ENCODE data around the gene DIP2C. TPM values are rescaled to one million over a fixed set of nuclear protein-coding genes. Genes with fewer than 3 reads are reported as not detected.

DIP2C gene
- total RNA-seq, 6 experiments from 2014 or later = 23.2 to 28.9 (median 26.3) TPM

DNA sequence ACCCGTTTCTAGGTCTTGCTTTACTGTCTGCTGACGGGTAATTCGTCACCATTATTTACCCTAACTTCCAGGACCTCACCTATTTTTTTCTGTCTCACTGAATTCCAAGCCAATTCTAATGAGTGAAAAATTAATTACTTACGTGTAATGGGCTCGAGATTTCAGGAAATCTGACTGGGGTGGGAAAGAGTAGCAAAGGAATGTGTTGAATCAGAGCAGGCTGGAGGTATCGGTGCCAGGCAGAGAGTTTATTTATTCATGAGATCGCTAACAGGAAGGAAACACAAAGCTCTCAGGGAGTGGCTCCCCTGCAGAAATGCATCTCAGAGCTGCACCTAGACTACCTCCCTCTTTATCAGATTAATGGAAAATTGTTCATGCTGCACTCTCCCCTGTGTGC, 4.0 kb upstream of the DIP2C start:
- Mint-ChIP-seq H3K4me1 (ENCODE audit: low read depth) (peaks cover 27% of the 10 kb centered on the region), H3K36me3 (ENCODE audit: low read depth) (no peaks in the 10 kb centered on the region), H3K4me3 (peak overlapping the region; percentile 44; the same call in 1 of the 2 replicates), H3K9me3 (no peaks in the 10 kb centered on the region; the same call in 1 of the 2 replicates), H3K27ac (no peak overlapping the region), H3K27me3 (ENCODE audit: insufficient read depth) (peaks cover 9% of the 10 kb centered on the region)
- no peak for DNase-seq
- TF ChIP-seq, protein P1, sequence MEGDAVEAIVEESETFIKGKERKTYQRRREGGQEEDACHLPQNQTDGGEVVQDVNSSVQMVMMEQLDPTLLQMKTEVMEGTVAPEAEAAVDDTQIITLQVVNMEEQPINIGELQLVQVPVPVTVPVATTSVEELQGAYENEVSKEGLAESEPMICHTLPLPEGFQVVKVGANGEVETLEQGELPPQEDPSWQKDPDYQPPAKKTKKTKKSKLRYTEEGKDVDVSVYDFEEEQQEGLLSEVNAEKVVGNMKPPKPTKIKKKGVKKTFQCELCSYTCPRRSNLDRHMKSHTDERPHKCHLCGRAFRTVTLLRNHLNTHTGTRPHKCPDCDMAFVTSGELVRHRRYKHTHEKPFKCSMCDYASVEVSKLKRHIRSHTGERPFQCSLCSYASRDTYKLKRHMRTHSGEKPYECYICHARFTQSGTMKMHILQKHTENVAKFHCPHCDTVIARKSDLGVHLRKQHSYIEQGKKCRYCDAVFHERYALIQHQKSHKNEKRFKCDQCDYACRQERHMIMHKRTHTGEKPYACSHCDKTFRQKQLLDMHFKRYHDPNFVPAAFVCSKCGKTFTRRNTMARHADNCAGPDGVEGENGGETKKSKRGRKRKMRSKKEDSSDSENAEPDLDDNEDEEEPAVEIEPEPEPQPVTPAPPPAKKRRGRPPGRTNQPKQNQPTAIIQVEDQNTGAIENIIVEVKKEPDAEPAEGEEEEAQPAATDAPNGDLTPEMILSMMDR (IDR thresholded peaks at IDR 0.05) = no peak

DNA sequence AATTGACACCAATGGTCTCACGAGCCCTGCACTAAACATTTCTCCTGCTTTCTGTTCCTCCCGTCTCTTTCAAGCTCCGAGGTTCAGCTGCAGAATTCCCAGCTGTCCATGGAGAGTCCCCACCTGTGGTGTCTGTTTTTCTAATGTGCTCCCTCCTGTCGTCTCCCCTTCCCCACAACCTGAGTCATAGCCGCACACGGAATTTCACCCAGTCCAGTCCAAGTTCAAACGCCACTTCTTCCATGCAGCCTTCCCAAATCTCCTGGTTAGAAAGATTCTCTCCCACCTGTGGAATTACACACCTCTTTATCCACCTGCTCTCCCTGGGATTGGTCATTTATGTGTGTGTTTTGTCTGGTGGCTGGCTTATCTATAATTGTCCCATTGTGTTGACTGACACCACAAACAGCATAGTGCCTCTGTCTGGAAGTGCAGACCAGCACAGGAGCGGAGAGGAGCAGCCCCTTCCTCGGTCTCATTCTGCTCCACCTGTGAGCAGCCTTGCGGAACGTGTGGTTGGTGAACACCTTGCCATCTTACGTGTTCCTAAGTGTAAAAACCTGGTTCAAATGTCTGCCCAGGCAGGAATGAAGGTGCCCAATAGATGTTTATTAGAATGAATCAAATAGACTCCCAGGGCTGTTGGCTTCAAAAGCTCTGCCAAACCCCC, 3.3 kb upstream of the DIP2C start:
- DNase-seq = no peak
- TF ChIP-seq, protein P1 (IDR thresholded peaks at IDR 0.05) = no peak
- no peak overlapping the region for H3K4me3 Mint-ChIP-seq
- H3K4me1 Mint-ChIP-seq (ENCODE audit: low read depth) = peaks cover 34% of the 10 kb centered on the region
- no peaks in the 10 kb centered on the region for H3K9me3 Mint-ChIP-seq
- H3K36me3 Mint-ChIP-seq (ENCODE audit: low read depth) = no peaks in the 10 kb centered on the region
- no peak overlapping the region for H3K27ac Mint-ChIP-seq
- peaks cover 6% of the 10 kb centered on the region for H3K27me3 Mint-ChIP-seq (ENCODE audit: insufficient read depth)

DNA sequence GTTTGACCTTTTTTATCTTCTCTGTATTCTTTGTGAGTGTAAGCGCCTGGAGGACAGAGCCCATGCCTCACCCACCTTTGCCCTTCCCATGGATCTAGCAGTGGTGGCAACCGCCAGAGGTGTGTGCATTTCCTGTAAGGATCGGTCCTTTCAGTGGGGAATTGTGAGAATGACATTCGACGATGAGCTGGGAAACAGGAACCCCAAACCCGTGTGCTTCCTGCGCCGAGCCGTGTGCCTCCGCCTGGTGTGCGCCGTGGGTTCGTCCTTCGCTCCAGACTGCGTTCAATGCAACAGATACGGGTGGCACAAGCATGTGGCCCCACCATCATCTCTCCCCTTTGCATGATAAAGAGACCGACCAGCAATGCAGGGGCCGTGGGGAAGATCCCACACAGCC, 1.7 kb upstream of the DIP2C start:
- H3K9me3 Mint-ChIP-seq = no peaks in the 10 kb centered on the region
- peaks cover 48% of the 10 kb centered on the region for H3K4me1 Mint-ChIP-seq (ENCODE audit: low read depth)
- DNase-seq = no peak
- peak overlapping the region; percentile 49; the same call in 1 of the 2 replicates for H3K27ac Mint-ChIP-seq
- TF ChIP-seq, protein P1 (IDR thresholded peaks at IDR 0.05) = no peak
- H3K36me3 Mint-ChIP-seq (ENCODE audit: low read depth) = no peaks in the 10 kb centered on the region
- no peak overlapping the region; the same call in 1 of the 2 replicates for H3K4me3 Mint-ChIP-seq
- peaks cover 3% of the 10 kb centered on the region for H3K27me3 Mint-ChIP-seq (ENCODE audit: insufficient read depth)

DNA sequence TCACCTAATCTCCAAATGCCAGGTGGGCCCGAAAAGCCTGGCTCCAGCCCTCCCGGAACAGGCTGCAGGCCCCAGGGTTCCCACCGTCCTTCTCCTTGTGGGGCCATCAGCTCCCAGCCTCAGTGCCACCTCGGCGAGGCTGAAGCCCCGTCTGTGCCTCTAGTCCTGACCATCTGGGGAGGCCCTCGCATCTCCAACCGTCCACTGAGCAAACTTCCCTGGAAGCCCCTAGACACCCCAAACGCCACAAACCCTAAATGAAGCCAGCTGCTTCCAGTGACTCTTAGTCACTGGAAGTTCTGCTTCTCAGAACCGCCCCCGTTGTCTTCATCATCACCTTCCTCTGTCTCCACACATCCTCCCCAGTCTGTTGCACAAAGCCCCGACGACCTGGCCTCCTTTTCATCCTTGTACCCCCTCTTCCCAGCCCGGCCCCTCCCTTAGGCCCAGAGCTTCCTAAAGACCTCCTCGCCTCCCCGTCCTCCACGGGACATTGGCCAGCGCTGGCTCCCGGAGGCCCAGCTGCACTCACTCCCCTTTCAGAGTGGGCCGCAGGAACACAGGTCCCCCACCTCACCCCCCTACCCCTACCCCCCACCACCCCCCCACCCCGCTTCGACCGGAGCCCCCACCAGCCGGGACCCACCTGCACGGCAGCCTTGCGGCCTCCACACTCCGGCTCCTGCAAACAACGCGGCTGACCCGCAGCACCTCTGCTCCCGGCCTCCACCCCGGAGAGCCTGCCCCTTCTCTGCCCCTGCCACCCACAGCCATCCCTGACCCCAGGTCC, 1.1 kb upstream of the DIP2C start:
- TF ChIP-seq, protein P1 (IDR thresholded peaks at IDR 0.05) = no peak
- no peaks in the 10 kb centered on the region for H3K36me3 Mint-ChIP-seq (ENCODE audit: low read depth)
- peaks cover 3% of the 10 kb centered on the region for H3K27me3 Mint-ChIP-seq (ENCODE audit: insufficient read depth)
- H3K9me3 Mint-ChIP-seq = no peaks in the 10 kb centered on the region
- no peak for DNase-seq
- H3K27ac Mint-ChIP-seq = peak overlapping the region; percentile 93
- peaks cover 48% of the 10 kb centered on the region for H3K4me1 Mint-ChIP-seq (ENCODE audit: low read depth)
- peak overlapping the region; percentile 91 for H3K4me3 Mint-ChIP-seq

DNA sequence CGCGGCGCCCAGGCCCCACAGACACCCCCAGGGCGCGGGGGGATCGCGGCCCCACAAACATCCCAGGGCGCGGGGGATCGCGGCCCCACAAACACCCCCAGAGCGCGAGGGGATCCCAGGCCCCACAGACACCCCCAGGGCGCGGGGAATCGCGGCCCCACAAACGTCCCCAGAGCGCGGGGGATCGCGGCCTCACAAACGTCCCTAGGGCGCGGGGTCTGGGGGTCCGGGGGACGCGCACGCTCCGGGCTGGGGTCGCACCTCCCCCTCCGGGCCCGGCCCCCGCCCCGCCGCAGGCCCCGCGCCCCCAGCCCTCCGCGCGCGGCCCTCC, 382 bp downstream of the DIP2C start:
- H3K27ac Mint-ChIP-seq = no peak overlapping the region
- no peaks in the 10 kb centered on the region for H3K36me3 Mint-ChIP-seq (ENCODE audit: low read depth)
- peak overlapping the region; percentile 88 for H3K4me3 Mint-ChIP-seq
- no peak for DNase-seq
- TF ChIP-seq, protein P1 (IDR thresholded peaks at IDR 0.05) = no peak
- peaks cover 3% of the 10 kb centered on the region for H3K27me3 Mint-ChIP-seq (ENCODE audit: insufficient read depth)
- H3K4me1 Mint-ChIP-seq (ENCODE audit: low read depth) = peaks cover 57% of the 10 kb centered on the region
- H3K9me3 Mint-ChIP-seq = no peaks in the 10 kb centered on the region

All from HFFc6 (cell line).